Panc1 (cell line): ENCODE measurements around the gene HAND1. TPM values are rescaled to one million over a fixed set of nuclear protein-coding genes. Genes with fewer than 3 reads are reported as not detected.

Source experiments
- ATAC-seq: fragments of 200-7000 bp; cut with Tn5 transposase; 2 replicates; pipeline ENCODE4 v1.9.1; 2020; ENCODE audit warnings: mild to moderate bottlenecking, moderate library complexity
- BruUV-seq: library from RNA; stranded (reverse); fragments of 400-500 nt; replicated peaks from 2 replicates; lab custom pipeline; 2021; lab: Mats Ljungman, UMichigan
- CTCF ChIA-PET: fragments of 300-600 bp; sonication (Branson Sonifier 250); formaldehyde crosslinking; loops from one replicate; lab custom pipeline; 2022; ENCODE audit warnings: antibody characterized with exemption; lab: Charles Lee
- POLR2A ChIA-PET: fragments of 300-600 bp; sonication (Branson Sonifier 250); formaldehyde crosslinking; loops from one replicate; lab custom pipeline; 2022; ENCODE audit warnings: antibody characterized with exemption; lab: Charles Lee
- DNase-seq: peaks from one replicate; pipeline ENCODE4 v3.0.0-alpha.2; 2010; ENCODE audit warnings: low read depth, low spot score
- H3K27ac ChIP-seq: 2 replicates; pipeline ENCODE4 v1.5.1; 2011; ENCODE audit warnings: mild to moderate bottlenecking, low read length, inconsistent platforms
- H3K27me3 ChIP-seq: fragments of 200-500 bp; sonication (Bioruptor generic); 2 replicates; pipeline ENCODE4 v1.6.0; 2014; ENCODE audit warnings: low read length, inconsistent platforms; ENCODE audit not compliant: control insufficient read depth, insufficient read depth
- H3K36me3 ChIP-seq: fragments of 200-500 bp; sonication (Bioruptor generic); 2 replicates; pipeline ENCODE4 v1.5.1; 2014; ENCODE audit warnings: inconsistent platforms, mild to moderate bottlenecking, low read length, moderate library complexity; ENCODE audit not compliant: control insufficient read depth, insufficient read depth
- H3K4me1 ChIP-seq: 2 replicates; pipeline ENCODE4 v1.5.1; 2011; ENCODE audit warnings: inconsistent platforms, mild to moderate bottlenecking, low read length, moderate library complexity; ENCODE audit not compliant: control insufficient read depth, insufficient read depth
- H3K4me3 ChIP-seq, 2 experiments: 2 replicates each; pipeline ENCODE4 v1.5.1; 2011 to 2012; ENCODE audit warnings: low read depth in 2 of 2, low read length in 2 of 2, mild to moderate bottlenecking in 2 of 2, inconsistent platforms in 1 of 2, moderate library complexity in 1 of 2
- H3K9me3 ChIP-seq: fragments of 200-500 bp; sonication (Bioruptor generic); 2 replicates; pipeline ENCODE4 v1.5.1; 2014; ENCODE audit warnings: low read depth, mild to moderate bottlenecking, inconsistent platforms, low read length, moderate library complexity; ENCODE audit not compliant: control insufficient read depth, insufficient read depth
- POLR2AphosphoS5 ChIP-seq: IDR thresholded peaks from 2 replicates; pipeline ENCODE4 v1.6.1; 2012; ENCODE audit warnings: mild to moderate bottlenecking, low read depth, low read length, moderate library complexity
- REST ChIP-seq, 2 experiments: IDR thresholded peaks; 2 replicates each; pipeline ENCODE4 v1.6.1; 2011 to 2012; ENCODE audit warnings: low read depth in 2 of 2, control low read depth in 1 of 2, low read length in 1 of 2, mild to moderate bottlenecking in 1 of 2, moderate library complexity in 1 of 2; ENCODE audit not compliant: insufficient read depth in 1 of 2
- SIN3A ChIP-seq: IDR thresholded peaks from 2 replicates; pipeline ENCODE4 v1.6.1; 2012; ENCODE audit warnings: low read depth, mild to moderate bottlenecking, low read length, moderate library complexity, borderline replicate concordance; ENCODE audit not compliant: insufficient read depth
- TCF7L2 ChIP-seq: IDR thresholded peaks from 2 replicates; pipeline ENCODE4 v1.6.1; 2011; ENCODE audit warnings: mild to moderate bottlenecking, low read depth, low read length, inconsistent platforms
- in situ Hi-C: cut with HindIII; loops from 2 replicates; pipeline ENCODE4 v1.10.0; 2016; ENCODE audit warnings: low sequenced_read_pairs, low pct_unique_long_range_greater_than_20kb
- intact Hi-C: fragments of 100-400 bp; cut with micrococcal nuclease; formaldehyde crosslinking; loops from one replicate; pipeline ENCODE4 v1.10.0; 2022; ENCODE audit not compliant: unreplicated experiment
- total RNA-seq: library from RNA; stranded (reverse); gene quantifications from one replicate; pipeline ENCODE4 v1.2.1, GENCODE V29; 2021; ENCODE audit not compliant: unreplicated experiment
- TF ChIP-seq, protein P1 (sequence below): fragments of 450-650 bp; IDR thresholded peaks from 2 replicates; pipeline ENCODE4 v1.5.1; 2017; ENCODE audit warnings: mild to moderate bottlenecking

The HAND1 gene
- total RNA-seq, 1 experiment from 2014 or later: 0.10 TPM

DNA sequence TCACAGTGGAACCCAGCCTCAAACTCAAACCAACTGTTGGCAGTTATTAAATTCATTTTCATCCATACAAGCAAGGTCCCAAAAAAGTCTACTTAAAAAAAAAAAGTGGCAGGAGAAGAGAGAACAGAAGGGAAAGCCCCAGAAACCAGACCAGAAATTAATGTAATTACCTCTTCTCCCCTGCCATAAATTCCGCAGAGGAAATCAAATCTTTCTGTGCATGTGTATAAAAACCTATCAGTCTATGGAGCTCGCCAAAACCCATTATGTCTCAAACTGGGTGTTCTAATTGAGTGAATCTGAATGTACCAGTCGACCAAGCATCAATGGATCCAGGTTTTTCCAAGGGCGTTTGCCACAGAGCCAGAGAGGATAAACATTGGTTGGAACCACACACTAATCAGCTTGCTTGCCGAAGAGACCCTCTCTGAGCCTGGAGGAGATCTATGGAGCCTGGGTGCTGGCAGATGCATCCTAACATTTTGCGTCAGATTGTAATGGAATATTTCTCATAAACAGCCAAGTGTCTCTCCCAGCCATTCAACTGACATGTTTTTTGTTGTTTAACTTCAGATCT is 7.9 kb upstream of the HAND1 start:
- CTCF ChIA-PET: no interaction called here

GRCh38 chr5:154485096-154485491 is 7.1 kb upstream of the HAND1 start:
- POLR2A ChIA-PET: no interaction called here
- no peaks in the 10 kb centered on the region for H3K36me3 ChIP-seq
- TF ChIP-seq, protein P1, sequence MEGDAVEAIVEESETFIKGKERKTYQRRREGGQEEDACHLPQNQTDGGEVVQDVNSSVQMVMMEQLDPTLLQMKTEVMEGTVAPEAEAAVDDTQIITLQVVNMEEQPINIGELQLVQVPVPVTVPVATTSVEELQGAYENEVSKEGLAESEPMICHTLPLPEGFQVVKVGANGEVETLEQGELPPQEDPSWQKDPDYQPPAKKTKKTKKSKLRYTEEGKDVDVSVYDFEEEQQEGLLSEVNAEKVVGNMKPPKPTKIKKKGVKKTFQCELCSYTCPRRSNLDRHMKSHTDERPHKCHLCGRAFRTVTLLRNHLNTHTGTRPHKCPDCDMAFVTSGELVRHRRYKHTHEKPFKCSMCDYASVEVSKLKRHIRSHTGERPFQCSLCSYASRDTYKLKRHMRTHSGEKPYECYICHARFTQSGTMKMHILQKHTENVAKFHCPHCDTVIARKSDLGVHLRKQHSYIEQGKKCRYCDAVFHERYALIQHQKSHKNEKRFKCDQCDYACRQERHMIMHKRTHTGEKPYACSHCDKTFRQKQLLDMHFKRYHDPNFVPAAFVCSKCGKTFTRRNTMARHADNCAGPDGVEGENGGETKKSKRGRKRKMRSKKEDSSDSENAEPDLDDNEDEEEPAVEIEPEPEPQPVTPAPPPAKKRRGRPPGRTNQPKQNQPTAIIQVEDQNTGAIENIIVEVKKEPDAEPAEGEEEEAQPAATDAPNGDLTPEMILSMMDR: no peak
- TF ChIP-seq REST (IDR thresholded peaks at IDR 0.05; ENCODE audit: insufficient read depth in 1 of 2, low read depth in 2 of 2, low read length in 1 of 2) (no peak), TCF7L2 (no peak), POLR2AphosphoS5 (no peak), SIN3A (no peak)
- CTCF ChIA-PET: no interaction called here
- no peak overlapping the region for H3K4me3 ChIP-seq
- no peaks in the 10 kb centered on the region for H3K9me3 ChIP-seq
- BruUV-seq: no TSS peak
- peaks cover 34% of the 10 kb centered on the region for H3K27me3 ChIP-seq
- H3K27ac ChIP-seq: no peak overlapping the region
- ATAC-seq (no peak), DNase-seq (no peak)
- intact Hi-C loops (no loop called here), in situ Hi-C loops (no loop called here)
- no peaks in the 10 kb centered on the region for H3K4me1 ChIP-seq

More for the DNA sequence above, 7.9 kb upstream of the HAND1 start:
- no peak for ATAC-seq
- no peaks in the 10 kb centered on the region for H3K4me1 ChIP-seq
- no peaks in the 10 kb centered on the region for H3K9me3 ChIP-seq
- BruUV-seq: no TSS peak
- DNase-seq: no peak
- POLR2A ChIA-PET: no interaction called here
- H3K27ac ChIP-seq: no peak overlapping the region
- H3K36me3 ChIP-seq: no peaks in the 10 kb centered on the region
- in situ Hi-C loops: no loop called here
- TF ChIP-seq, protein P1: no peak
- TF ChIP-seq REST (IDR thresholded peaks at IDR 0.05; ENCODE audit: insufficient read depth in 1 of 2, low read depth in 2 of 2, low read length in 1 of 2) (no peak), SIN3A (no peak), TCF7L2 (no peak), POLR2AphosphoS5 (no peak)
- intact Hi-C loops: no loop called here
- H3K27me3 ChIP-seq: peaks cover 30% of the 10 kb centered on the region
- no peak overlapping the region for H3K4me3 ChIP-seq
